ENCODE data around the gene DPY19L3. TPM values are rescaled to one million over a fixed set of nuclear protein-coding genes. Genes with fewer than 3 reads are reported as not detected.

DPY19L3 gene
- total RNA-seq, 5 donors from 2014 or later (not counting 1 experiment from before 2014, with no cell fraction given), result 11.1 to 17.4 (median 15.5) TPM

Other genes starting within 250 kb of the DPY19L3 start
- gene ZNF507, start 60.2 kb upstream of the DPY19L3 start, total RNA-seq, result 10 to 100 TPM; 32.6 to 38.2 (median 35.9) TPM
- 10 to 100 TPM; 21.8 to 69.9 (median 62.5) TPM for gene PDCD5, start 175.4 kb downstream of the DPY19L3 start, total RNA-seq